Stimulated activated CD4-positive, alpha-beta T cell treated with anti-CD3 and anti-CD28 coated beads, Interleukin-1b, Interleukin-23, amount 100 ng/mL, for 24 hours (primary cell): ENCODE data around the gene BCAS3.

ENCODE experiments used
- DNase-seq, 4 experiments: peaks; one replicate each; pipeline ENCODE4 v3.0.0-alpha.2; 2020; ENCODE audit warnings: low read depth in 4 of 4, low spot score in 1 of 4

Gene BCAS3

GRCh38 chr17:61372436-61372835, 694.8 kb downstream of the BCAS3 start:
- no peak for DNase-seq

- DNase-seq = no peak
These were observed 699.5 kb downstream of the BCAS3 start for GRCh38 chr17:61376931-61377838.

DNA sequence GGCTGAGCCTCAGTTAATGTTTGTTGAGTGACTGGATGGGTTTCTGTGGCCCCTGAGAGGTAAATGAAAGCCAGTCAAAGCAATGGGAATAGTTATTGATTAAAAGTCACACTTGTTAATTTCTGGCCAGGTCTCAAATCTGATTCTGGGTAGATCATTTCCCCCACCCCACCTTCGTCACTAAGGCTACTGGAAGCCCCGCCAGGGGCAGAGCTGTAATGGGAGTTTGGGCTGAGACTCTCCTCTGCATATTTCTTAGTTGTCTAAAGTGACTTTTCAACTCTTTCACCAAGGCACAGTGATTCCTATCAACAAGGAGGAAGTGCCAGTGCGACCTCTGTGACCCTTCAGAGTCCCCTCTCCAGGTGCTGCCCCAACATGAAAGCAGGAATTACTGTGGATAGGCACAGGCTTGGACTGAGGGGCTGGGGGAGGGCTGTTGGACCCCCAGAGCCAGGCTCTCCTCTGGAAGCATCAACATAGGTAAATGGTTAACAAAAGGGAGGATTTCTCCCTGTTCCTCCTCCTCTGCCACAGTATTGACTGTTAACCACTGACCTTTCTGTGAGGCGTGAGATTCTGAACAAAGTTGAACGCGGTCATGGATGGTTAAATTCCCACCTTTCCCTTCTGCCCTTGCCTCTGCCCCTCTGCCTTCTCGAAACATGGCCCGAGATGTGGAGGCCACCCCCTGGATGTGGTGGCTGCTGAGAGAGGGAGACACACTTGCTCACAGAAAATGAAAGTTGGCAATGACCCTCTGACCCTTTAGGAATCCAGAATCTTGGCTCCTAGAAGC, 701.2 kb downstream of the BCAS3 start:
- no peak for DNase-seq

GRCh38 chr17:61379457-61380216, 702.0 kb downstream of the BCAS3 start:
- no peak for DNase-seq

GRCh38 chr17:61380217-61380835, 702.7 kb downstream of the BCAS3 start:
- DNase-seq = no peak

DNA sequence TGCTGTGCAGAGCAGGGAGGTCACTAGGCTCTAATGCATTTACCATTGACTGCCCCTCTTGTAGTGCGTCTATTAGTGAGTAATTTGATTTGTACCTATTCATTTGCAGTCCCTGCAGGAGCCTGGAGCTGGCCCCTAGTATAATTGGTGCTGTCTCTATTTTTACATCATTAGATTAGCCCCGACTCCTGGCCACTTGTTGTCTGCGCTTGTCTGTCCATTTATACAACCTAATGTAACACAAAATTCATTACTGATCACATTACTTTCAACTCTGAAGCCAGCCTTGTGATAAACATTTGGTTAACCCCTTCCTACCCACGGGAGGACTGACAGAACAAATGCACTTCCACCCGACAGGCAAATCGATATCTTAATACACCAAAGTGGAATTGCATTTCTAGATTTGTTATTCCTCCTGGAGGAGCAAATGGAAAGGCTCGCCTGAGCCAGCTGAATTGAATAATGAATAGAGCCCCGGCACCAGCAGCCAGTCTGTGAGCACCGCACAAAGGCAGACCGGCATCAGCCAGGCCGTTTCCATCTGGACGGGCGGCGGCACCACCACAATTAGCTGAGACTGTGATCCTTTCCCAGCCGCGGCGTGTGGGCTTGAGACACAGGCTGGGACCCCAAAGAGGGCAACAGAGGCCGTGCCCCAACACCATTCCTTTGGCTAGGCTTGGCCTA, 703.3 kb downstream of the BCAS3 start:
- DNase-seq = no peak

GRCh38 chr17:61381537-61381936, 703.9 kb downstream of the BCAS3 start:
- no peak for DNase-seq

DNA sequence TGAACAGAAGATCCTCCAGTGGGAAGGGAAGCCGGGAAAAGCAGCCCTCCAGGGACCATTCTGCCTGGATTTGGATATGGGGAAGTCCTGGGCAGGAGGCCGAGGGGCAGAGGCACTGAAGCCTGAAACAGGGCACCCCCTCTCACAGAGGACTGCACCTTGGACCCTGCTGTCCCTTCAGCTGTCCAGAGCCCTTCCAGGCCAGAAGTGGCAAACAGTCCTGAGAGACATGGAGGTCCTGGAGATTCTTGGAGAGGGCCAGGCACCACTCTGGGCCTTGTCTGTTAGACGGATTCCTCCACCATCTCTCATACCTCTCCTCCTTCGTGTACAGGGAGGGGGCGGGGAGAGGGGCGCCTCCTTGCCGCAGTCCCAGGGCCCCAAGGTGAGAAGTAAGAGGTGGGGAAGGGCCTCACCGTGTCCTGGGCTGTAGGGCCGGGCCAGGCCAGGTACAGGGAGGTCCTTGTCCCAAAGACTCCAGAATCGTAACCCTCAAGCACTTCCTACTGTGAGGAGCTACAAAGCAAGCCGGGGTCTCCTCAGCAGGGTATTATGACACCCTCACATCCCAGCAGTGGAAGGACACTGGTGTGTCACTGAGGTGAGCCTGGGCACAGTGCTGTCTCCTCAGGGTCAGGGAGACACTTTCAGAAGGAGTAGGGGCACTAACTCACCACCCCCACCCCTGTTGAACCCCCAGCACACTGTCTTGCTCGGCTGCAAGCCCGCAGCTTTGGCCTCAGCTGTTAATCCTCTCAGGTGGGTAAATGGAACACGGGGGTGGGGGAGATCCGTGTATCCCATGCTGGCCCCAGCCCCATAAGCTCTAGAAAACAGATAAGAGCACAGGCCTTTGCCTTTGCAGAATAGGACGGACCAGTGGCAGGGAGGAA, 705.4 kb downstream of the BCAS3 start:
- no peak for DNase-seq

DNA sequence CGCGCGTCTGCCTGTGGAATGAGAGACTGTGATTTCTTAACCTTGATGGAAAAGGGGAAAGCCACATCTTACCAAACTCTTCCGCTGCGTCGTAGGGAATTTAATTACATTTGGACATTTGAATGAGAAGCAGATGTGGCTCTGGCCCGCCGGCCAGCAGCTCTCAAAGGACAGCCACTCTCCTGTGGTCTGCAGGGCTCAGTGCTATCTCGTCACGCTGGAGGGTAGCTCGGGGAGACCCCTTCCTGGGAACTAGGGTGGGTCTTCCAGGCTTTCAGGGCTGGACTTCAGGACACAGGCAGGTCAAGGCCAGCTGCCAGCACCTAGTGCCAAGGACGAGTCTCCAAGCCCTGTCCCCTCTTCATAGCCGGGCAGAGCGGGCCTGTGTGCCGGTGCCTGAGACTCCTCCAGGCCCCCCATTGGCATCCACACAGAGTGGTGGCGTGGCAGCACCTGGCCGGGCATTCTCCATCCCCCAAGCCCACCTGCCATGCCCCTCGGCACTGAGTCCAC, 706.1 kb downstream of the BCAS3 start:
- DNase-seq = no peak

DNA sequence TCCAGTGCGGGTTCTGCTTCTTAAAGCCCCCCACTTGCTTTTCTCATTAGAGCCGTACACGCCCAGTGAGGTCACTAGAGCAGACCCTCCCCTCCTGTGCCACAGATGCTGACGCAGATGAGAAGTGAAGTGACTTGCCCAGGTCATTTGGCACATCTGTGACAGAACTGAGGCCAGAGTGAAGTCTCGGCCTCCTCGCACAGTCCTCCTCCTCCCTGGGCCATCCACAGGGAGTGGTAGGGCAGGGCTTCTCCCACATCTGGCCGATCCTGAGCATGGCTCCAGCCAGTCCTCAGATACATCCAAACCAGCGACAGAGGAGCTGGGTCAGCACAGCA, 706.7 kb downstream of the BCAS3 start:
- DNase-seq = no peak

DNA sequence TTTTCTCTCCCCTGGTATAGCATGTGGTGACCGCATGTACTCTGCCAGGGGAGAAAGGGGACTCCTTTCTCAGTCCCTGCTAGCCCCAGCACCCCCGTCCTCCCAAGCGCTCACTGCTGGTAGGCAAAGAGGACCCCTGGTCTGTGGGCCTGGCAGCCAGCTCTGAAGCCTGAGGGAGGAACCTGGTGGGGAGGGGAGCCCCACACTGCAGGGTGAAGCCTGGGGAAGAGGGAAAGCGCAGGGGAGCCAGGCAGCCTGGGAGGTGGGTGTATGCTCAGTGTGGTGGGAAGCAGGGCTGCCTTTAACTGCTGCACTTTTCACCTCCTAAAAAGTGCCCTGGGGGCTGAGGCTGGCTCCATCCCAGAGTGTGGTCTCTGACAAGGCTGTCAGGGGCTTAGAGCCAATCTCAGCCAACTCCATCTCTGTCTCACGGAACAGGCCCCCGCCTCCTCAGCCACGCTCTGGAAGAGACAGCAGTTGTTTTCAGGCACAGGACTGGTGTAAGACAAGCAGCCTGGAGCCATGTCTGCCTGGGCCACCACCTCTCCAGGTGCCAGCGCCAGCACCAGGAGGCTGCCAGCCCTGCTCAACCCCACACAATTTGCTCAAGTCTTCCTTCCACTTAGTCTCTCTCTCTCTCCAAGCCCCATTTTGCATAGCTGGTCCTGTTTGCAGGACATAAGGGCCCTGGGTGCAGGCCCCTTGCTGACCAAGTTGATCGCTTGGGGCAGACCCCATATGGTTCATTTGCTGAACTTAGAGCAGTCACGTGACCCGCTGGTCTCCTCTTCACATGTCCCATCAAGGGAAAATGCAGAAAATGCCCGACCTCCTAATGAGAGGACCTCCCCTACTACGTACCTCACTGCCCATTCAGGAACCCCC, 707.3 kb downstream of the BCAS3 start:
- no peak for DNase-seq

DNA sequence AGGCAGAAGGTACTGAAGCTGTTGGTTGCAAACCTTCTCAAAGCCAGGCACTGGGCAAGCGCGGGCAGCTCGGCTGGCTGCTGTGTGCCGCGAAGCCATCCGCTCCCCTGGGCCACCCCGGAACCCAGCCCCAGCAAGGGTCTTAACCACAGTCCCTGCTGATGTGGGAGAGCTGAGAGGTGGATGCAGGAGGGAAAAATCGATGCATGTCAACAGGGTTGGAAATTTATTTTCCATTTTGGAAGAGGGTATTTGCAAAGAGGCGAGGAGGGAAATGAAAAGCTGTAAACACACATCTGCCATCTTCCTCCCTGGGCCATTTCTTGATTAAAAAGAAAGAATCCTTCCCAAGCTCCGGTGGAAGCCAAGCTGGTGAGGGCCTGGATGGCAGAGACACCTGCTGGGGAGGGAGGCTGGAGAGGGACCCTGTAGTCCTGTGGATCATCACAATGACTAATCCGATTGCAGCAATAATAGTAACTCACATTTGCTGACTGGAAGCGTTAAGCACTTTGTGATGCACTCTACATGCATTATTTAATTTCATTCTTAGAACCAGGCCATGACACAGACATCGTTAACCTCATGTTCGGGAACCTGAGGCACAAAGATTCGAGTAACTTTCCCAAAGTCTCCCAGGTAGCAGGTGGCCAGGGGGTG, 708.1 kb downstream of the BCAS3 start:
- no peak for DNase-seq

DNA sequence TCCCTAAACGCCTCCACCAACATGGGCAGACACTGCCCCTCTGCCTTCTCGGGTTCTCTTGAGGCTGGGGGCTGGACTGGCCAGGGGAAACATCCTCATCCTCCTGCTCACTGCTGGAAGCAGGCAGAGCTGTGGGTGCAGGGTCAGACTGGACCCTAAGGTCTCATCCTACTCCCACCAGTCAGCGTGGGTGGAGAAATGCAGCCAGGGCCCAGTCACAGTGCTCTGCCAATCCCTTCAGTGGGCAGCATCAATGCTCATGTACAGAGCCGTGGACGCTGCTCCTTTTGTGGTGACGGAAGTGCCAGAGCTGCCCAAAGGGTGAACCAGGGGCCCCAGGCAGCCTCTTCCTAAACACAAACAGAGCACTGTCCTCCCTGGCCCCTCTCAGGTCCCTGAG, 708.6 kb downstream of the BCAS3 start:
- no peak for DNase-seq

DNA sequence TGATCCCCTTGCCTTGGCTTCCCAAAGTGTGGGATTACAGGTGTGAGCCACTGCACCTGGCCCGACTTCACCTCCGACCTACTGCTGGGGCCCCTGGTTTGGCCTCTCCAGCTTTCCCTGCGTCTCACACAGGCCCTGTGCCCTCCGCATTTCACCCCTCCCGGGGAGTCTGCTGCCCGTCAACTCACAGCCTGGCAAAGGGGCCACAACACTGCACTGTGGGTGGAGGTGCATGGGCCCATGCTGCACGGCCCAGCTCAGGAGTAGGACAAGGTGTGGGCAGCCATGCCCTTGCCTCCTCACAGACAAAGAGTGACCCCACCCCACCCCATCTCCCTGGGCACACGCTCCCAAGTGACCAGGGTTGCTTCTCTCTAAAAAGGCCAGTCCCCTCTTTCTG, 709.4 kb downstream of the BCAS3 start:
- no peak for DNase-seq

GRCh38 chr17:61387511-61388305, 710.1 kb downstream of the BCAS3 start:
- DNase-seq = no peak

- DNase-seq = no peak
These were observed 711.1 kb downstream of the BCAS3 start for GRCh38 chr17:61388561-61389356.
